22Rv1 (cell line): ENCODE measurements around the gene FBXO17.
A peak's percentile ranks its signal among the peaks of the same experiment; 100 is the strongest.

ENCODE experiments used
- H3K27ac ChIP-seq: fragments of 450-650 bp; 2 replicates; pipeline ENCODE4 v1.5.1; 2017
- CTCF ChIP-seq: fragments of 450-650 bp; IDR thresholded peaks from 2 replicates; pipeline ENCODE4 v1.5.1; 2017; ENCODE audit warnings: mild to moderate bottlenecking
- ZFX ChIP-seq: fragments of 450-650 bp; IDR thresholded peaks from 2 replicates; pipeline ENCODE4 v1.6.1; 2017; ENCODE audit warnings: antibody characterized with exemption, borderline replicate concordance

FBXO17 gene

DNA sequence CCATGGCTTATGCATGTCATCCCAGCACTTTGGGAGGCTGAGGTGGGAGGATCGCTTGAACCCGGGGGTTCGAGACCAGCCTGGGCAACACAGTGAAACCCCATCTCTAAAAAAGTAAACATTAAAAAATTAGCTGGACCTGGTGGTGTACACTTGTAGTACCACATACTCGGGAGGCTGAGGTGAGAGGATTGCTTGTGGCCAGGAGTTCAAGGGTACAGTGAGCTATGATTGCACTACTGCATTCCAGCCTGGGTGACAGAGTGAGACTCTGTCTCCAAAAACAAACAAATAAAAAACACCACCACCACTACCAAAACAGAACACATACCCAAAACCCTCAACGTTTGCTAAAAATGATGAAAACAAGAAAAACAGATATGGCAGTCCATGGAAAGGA, 15.9 kb downstream of the FBXO17 start:
- no peak overlapping the region for H3K27ac ChIP-seq
- no peak for TF ChIP-seq ZFX
- TF ChIP-seq CTCF, result no peak

DNA sequence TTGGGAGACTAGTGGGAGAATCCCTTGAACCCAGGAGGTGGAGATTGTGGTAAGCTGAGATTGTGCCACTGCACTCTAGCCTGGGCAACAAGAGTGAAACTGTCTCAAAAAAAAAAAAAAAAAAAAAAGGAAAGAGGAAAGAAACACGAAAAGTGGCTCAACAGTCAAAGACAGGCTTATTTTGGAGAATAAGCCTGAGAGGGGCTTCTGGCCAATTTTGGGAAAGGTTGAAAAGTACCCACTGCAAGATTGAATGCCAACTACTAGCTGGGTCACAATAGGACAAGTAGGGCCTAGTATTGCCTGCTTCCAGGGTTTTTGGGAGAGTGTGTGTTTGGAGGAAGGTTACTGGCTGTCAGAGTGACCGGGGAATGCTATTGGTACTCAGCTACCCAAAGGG, 17.2 kb downstream of the FBXO17 start:
- H3K27ac ChIP-seq, result no peak overlapping the region
- TF ChIP-seq CTCF (no peak), ZFX (no peak)

GRCh38 chr19:38956264-38956663, 19.3 kb downstream of the FBXO17 start:
- TF ChIP-seq ZFX (no peak), CTCF (no peak)
- no peak overlapping the region for H3K27ac ChIP-seq

GRCh38 chr19:38953677-38954076, 21.9 kb downstream of the FBXO17 start:
- TF ChIP-seq CTCF, result no peak
- H3K27ac ChIP-seq, result no peak overlapping the region; the same call in 1 of the 2 replicates

DNA sequence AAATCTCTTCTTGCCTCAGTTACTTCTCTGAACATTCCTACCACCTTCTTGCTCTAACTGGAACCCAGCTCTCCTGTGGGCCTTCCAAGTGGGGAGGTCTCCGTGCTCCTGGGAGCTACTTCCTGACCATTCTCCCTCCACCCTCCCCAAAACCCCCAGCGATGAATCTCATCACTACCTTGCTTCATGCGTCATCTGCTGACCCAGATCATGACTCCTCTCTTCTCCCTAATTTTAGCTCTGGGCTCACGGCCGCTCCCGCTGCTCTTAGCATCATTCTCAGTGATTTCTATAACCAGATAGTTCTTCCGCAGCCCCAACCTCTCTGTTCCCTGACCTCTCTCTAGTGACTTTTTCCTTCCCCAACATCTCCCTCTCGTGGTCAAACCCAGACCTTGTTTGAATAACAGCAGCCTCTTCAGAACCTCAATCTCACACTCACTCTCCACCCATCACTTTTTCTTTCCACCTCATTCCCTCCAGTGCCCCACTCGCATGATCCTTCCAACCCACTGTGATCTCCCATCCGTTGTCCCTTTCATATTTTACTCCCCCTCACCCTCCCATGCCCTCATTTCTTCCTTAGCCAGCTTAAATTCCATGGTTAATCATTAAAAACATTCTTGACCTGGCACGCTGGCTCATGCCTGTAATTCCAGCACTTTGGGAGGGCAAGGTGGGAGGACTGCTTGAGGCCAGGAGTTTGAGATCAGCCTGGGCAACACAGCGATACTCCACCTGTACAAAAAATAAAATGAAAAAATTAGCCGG, 23.0 kb downstream of the FBXO17 start:
- H3K27ac ChIP-seq, result peak overlapping the region; percentile 52
- no peak for TF ChIP-seq ZFX
- TF ChIP-seq CTCF, result peak; percentile 80

- TF ChIP-seq ZFX (no peak), CTCF (no peak)
- H3K27ac ChIP-seq, result no peak overlapping the region
These were observed 24.4 kb downstream of the FBXO17 start for GRCh38 chr19:38951187-38951586.

GRCh38 chr19:38949580-38950367, 25.8 kb downstream of the FBXO17 start:
- H3K27ac ChIP-seq, result peak overlapping the region; percentile 70
- TF ChIP-seq ZFX (no peak), CTCF (no peak)
